Measurements from ENCODE around the gene ADAD1.

ADAD1 gene

DNA sequence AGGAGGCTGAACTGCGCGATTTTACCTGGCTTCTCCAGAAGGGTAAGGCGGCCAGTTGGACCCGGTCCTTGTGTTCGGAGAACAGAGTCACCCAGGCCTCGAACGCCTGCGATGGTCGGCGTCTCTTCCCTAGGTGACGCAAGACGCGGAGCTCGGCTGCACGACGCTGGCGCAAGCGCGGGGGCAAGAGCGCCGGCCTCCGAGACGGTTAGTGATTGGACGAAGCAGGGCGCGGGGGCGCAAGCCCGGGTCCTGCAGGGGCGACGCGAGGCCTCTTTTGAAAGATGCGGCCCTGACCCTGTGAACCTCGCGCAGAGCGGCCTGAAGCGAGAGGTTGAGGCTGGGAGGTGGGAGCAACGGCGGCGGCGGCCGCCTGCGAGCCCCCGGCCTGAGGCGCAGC lies 428 bp downstream of the ADAD1 start:
- no peaks in the 10 kb centered on the region for H3K36me3 ChIP-seq (ENCODE audit: insufficient read depth, low read depth, low read length)
- no peak overlapping the region for H3K9ac ChIP-seq (ENCODE audit: low read depth, low read length)
- H3K9me3 ChIP-seq (ENCODE audit: insufficient read depth, low read depth, low read length) = no peaks in the 10 kb centered on the region
- H3K27ac ChIP-seq (ENCODE audit: low read length) = no peak overlapping the region
- no peaks in the 10 kb centered on the region for H3K4me1 ChIP-seq (ENCODE audit: insufficient read depth, low read length)
- no peak overlapping the region for H3K4me3 ChIP-seq (ENCODE audit: low read length)
- H3K27me3 ChIP-seq (ENCODE audit: insufficient read depth, low read length) = no peaks in the 10 kb centered on the region

DNA sequence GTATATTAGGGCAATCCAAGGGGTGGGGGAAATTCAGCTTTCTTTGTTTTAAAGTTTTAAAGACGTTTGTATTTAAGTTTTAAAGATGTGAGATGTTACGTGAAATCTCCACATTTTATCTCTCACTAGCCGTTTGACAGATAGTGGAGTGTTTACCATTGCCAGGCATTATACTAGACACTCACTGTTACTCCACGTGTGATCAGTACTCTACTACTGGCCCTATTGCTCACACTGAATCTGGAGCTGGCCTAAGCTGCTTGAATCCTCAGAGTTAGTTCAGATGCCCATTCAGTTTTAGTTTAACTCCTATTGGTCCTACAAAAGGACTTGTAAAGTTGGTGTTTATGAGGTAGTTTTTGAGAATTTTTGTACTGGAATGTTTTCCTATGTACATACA lies 4.5 kb downstream of the ADAD1 start:
- H3K4me1 ChIP-seq (ENCODE audit: insufficient read depth, low read length) = no peaks in the 10 kb centered on the region
- H3K9me3 ChIP-seq (ENCODE audit: insufficient read depth, low read depth, low read length) = no peaks in the 10 kb centered on the region
- no peaks in the 10 kb centered on the region for H3K27me3 ChIP-seq (ENCODE audit: insufficient read depth, low read length)
- no peak overlapping the region for H3K9ac ChIP-seq (ENCODE audit: low read depth, low read length)
- H3K4me3 ChIP-seq (ENCODE audit: low read length) = no peak overlapping the region
- H3K27ac ChIP-seq (ENCODE audit: low read length) = no peak overlapping the region
- H3K36me3 ChIP-seq (ENCODE audit: insufficient read depth, low read depth, low read length) = no peaks in the 10 kb centered on the region

DNA sequence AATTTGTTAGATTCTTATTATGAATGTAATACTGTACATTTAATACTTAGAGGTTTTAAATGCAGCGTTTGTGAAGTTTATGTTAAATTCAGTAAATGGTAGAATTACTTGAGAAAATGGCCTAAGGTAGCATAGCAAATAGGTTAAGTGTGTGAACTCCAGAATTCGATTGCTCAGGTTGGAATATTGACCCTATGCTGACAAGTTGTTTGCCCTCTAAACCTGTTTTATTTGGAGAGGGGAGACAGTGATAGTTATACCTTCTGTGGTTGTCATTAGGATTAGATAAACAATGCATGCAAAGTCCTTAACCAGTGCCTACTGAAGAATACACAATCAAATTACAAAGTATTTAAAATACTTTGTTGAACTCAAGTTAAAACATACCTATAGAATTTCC lies 5.4 kb downstream of the ADAD1 start:
- no peak overlapping the region for H3K9ac ChIP-seq (ENCODE audit: low read depth, low read length)
- H3K9me3 ChIP-seq (ENCODE audit: insufficient read depth, low read depth, low read length) = no peaks in the 10 kb centered on the region
- H3K36me3 ChIP-seq (ENCODE audit: insufficient read depth, low read depth, low read length) = no peaks in the 10 kb centered on the region
- H3K27ac ChIP-seq (ENCODE audit: low read length) = no peak overlapping the region
- H3K4me3 ChIP-seq (ENCODE audit: low read length) = no peak overlapping the region
- H3K4me1 ChIP-seq (ENCODE audit: insufficient read depth, low read length) = no peaks in the 10 kb centered on the region
- no peaks in the 10 kb centered on the region for H3K27me3 ChIP-seq (ENCODE audit: insufficient read depth, low read length)

DNA sequence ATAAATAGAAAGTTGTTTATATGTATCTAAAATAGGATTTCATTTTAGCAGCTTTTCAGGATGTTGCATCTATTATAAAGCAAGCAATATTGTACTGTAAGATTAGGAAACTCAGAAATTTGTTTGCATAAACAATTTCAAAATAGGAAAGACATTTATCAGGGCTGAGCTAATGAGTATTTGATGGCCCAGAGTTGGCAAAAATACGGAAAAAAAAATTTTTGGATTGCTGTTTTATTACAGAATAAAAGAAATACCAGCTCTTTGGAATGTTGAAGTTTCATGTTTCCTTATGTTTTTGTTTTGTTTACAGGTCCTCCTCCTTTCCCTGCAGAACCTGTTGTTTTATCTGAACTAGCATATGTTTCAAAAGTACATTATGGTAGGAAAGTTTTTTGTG lies 14.5 kb downstream of the ADAD1 start:
- no peak overlapping the region for H3K4me3 ChIP-seq (ENCODE audit: low read length)
- no peaks in the 10 kb centered on the region for H3K36me3 ChIP-seq (ENCODE audit: insufficient read depth, low read depth, low read length)
- H3K9ac ChIP-seq (ENCODE audit: low read depth, low read length) = no peak overlapping the region
- H3K27me3 ChIP-seq (ENCODE audit: insufficient read depth, low read length) = no peaks in the 10 kb centered on the region
- H3K4me1 ChIP-seq (ENCODE audit: insufficient read depth, low read length) = no peaks in the 10 kb centered on the region
- H3K27ac ChIP-seq (ENCODE audit: low read length) = no peak overlapping the region
- H3K9me3 ChIP-seq (ENCODE audit: insufficient read depth, low read depth, low read length) = no peaks in the 10 kb centered on the region

DNA sequence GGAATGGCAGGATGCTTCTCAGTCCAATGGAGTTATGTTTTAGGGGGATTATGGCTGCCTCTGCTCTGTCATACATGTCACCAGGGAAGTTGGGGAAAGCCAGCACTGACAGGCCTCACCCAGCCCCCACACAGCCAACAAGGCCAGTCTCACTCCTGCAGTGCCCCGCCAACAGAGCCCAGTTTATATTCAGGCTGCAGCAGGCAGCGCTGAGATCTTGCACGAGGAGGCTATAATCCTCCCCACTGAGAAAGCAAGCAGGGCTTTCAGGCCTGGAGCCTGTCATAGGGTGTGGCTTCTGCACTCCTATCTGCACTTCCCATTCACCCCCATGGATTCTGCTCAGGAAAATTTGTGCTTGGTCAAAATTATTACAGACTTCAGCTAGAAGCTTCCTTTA lies 25.1 kb downstream of the ADAD1 start:
- H3K4me1 ChIP-seq (ENCODE audit: insufficient read depth, low read length) = no peaks in the 10 kb centered on the region
- no peak overlapping the region for H3K4me3 ChIP-seq (ENCODE audit: low read length)
- no peaks in the 10 kb centered on the region for H3K36me3 ChIP-seq (ENCODE audit: insufficient read depth, low read depth, low read length)
- no peaks in the 10 kb centered on the region for H3K27me3 ChIP-seq (ENCODE audit: insufficient read depth, low read length)
- no peaks in the 10 kb centered on the region for H3K9me3 ChIP-seq (ENCODE audit: insufficient read depth, low read depth, low read length)
- no peak overlapping the region for H3K27ac ChIP-seq (ENCODE audit: low read length)
- no peak overlapping the region for H3K9ac ChIP-seq (ENCODE audit: low read depth, low read length)

DNA sequence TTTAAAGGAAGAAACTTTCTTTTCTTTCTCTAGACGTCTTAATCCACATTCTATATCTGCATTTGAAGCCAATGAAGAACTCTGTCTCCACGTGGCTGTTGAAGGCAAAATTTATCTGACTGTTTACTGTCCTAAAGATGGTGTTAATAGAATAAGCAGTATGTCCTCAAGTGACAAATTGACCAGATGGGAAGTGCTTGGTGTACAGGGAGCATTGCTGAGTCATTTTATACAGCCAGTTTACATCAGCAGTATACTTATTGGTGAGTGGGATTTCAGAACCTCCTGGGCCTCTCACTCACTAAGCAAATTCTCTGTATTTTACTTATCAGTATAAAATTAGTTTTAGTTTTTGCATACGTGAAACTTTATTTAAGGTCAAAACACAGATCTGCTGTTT lies 33.7 kb downstream of the ADAD1 start:
- Histone ChIP-seq H3K27ac (ENCODE audit: low read length) (no peak overlapping the region), H3K36me3 (ENCODE audit: insufficient read depth, low read depth, low read length) (no peaks in the 10 kb centered on the region), H3K4me3 (ENCODE audit: low read length) (no peak overlapping the region), H3K27me3 (ENCODE audit: insufficient read depth, low read length) (no peaks in the 10 kb centered on the region), H3K9me3 (ENCODE audit: insufficient read depth, low read depth, low read length) (no peaks in the 10 kb centered on the region), H3K4me1 (ENCODE audit: insufficient read depth, low read length) (no peaks in the 10 kb centered on the region), H3K9ac (ENCODE audit: low read depth, low read length) (no peak overlapping the region)

DNA sequence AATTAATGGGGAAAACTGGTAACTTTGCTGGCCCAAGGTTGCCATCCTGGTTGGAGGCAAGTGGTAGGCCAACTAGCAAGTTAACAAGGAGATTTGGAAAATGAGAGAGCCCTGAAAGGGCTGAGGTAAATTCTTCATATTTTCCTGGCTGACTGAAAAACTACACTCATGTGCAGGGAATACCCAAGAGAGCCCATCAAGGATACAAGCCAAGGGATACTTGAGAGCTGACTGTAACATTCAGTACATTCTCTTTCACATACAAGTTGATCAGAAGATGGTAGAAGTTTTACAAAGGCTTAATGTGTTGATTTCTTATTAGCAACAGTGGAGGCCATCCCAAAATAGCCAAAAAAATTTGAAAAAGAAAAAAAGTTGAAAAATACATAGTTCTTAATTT lies 44.4 kb downstream of the ADAD1 start:
- Histone ChIP-seq H3K36me3 (ENCODE audit: insufficient read depth, low read depth, low read length) (no peaks in the 10 kb centered on the region), H3K27me3 (ENCODE audit: insufficient read depth, low read length) (no peaks in the 10 kb centered on the region), H3K9ac (ENCODE audit: low read depth, low read length) (no peak overlapping the region), H3K4me1 (ENCODE audit: insufficient read depth, low read length) (no peaks in the 10 kb centered on the region), H3K27ac (ENCODE audit: low read length) (no peak overlapping the region), H3K4me3 (ENCODE audit: low read length) (no peak overlapping the region), H3K9me3 (ENCODE audit: insufficient read depth, low read depth, low read length) (no peaks in the 10 kb centered on the region)

DNA sequence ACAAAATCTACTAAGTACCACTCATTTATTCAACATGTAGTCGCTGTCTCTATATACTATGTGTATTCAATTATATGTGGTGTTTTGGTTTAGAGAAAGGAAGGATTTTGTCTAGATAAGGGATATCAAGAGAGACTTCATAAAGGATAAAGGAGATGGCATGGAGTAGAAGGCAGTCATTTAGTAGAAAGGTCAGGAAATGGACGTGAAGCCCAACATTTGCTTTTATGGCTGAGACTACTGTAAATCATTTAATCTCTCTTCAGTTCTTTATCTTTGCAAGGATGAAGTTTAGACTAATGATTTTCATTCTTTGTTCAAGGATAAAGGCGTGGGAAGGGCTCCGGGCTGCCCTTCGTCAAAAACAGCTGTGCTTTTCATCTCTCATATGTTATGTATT lies 52.5 kb downstream of the ADAD1 start:
- no peak overlapping the region for H3K4me3 ChIP-seq (ENCODE audit: low read length)

DNA sequence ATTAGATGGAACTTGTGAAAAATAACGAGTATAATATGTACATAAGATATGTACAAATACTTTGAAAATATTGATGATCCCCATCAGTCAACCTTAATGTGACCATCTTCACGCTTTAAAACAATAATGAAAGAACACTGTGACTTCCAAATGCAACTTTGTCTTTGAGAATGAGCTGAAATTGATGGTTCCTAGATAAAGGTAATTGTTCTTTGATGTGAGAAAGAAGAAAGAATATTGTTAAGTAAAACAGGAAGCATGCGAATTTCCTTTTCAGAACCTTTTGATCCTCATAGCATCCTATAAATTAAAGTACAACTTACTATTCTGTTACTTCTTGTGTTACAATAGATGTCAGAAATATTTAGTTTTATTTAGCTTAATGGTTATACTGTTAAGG lies 55.5 kb downstream of the ADAD1 start:
- H3K9me3 ChIP-seq (ENCODE audit: insufficient read depth, low read depth, low read length) = no peaks in the 10 kb centered on the region
- no peak overlapping the region for H3K4me3 ChIP-seq (ENCODE audit: low read length)
- H3K27me3 ChIP-seq (ENCODE audit: insufficient read depth, low read length) = no peaks in the 10 kb centered on the region
- H3K27ac ChIP-seq (ENCODE audit: low read length) = no peak overlapping the region
- no peak overlapping the region for H3K9ac ChIP-seq (ENCODE audit: low read depth, low read length)
- H3K36me3 ChIP-seq (ENCODE audit: insufficient read depth, low read depth, low read length) = no peaks in the 10 kb centered on the region
- no peaks in the 10 kb centered on the region for H3K4me1 ChIP-seq (ENCODE audit: insufficient read depth, low read length)

More for the DNA sequence above, 52.5 kb downstream of the ADAD1 start:
- H3K9ac ChIP-seq (ENCODE audit: low read depth, low read length) = no peak overlapping the region
- H3K4me1 ChIP-seq (ENCODE audit: insufficient read depth, low read length) = no peaks in the 10 kb centered on the region
- no peaks in the 10 kb centered on the region for H3K36me3 ChIP-seq (ENCODE audit: insufficient read depth, low read depth, low read length)
- H3K27me3 ChIP-seq (ENCODE audit: insufficient read depth, low read length) = no peaks in the 10 kb centered on the region
- H3K27ac ChIP-seq (ENCODE audit: low read length) = no peak overlapping the region
- H3K9me3 ChIP-seq (ENCODE audit: insufficient read depth, low read depth, low read length) = no peaks in the 10 kb centered on the region

DNA sequence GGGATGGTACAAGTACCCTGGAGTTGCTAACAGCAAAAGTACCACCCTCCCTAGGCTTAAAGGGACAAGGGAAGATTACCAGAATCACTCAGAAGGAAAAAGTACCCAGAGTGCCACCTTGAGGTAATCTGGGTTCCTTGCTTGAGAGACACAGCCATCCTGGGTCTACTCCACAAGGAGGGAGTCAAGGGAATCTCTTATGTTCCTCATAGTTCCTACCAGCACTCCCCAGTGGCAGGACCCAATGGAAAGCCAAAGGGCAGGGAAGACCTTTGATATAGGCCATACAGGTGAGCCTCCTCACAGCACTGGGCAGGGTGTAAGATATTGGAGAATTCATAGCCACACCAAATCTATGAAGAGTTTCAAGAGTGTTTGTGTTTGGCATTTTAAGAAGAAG lies 72.0 kb downstream of the ADAD1 start:
- Histone ChIP-seq H3K9me3 (ENCODE audit: insufficient read depth, low read depth, low read length) (no peaks in the 10 kb centered on the region), H3K4me1 (ENCODE audit: insufficient read depth, low read length) (no peaks in the 10 kb centered on the region)

DNA sequence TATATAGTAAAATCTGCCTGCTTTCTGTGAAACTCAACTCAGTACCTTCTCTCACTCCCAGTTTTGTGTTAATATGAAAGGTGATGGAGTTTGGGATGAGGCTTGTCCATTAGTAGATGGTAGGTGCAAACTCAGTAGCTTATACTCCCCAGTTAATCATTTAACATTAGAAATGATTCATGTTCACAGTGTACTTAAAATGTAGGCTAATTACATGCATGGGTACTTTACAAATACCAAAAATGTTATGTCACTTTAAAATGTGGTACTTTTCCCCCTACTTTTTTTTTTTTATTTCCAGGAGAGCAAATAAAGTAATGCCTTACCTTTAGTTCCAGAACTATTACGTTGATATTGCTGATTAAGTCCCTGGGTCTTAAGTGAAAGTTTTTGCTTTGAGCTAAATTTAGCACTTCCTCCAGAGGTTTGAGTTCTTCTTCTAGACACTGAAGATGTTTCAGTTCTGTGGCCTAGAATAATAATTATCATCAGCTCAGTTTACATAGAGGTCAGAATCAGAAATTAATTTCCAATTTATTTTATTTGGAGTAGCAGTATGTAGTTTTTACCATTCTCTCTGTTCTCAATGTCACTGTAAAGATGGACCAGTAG lies 74.7 kb downstream of the ADAD1 start:
- Histone ChIP-seq H3K36me3 (ENCODE audit: insufficient read depth, low read depth, low read length) (no peaks in the 10 kb centered on the region), H3K9me3 (ENCODE audit: insufficient read depth, low read depth, low read length) (no peaks in the 10 kb centered on the region), H3K4me1 (ENCODE audit: insufficient read depth, low read length) (no peaks in the 10 kb centered on the region), H3K9ac (ENCODE audit: low read depth, low read length) (no peak overlapping the region), H3K27ac (ENCODE audit: low read length) (no peak overlapping the region), H3K4me3 (ENCODE audit: low read length) (no peak overlapping the region), H3K27me3 (ENCODE audit: insufficient read depth, low read length) (no peaks in the 10 kb centered on the region)

More for the DNA sequence above, 72.0 kb downstream of the ADAD1 start:
- H3K27ac ChIP-seq (ENCODE audit: low read length) = no peak overlapping the region
- H3K27me3 ChIP-seq (ENCODE audit: insufficient read depth, low read length) = no peaks in the 10 kb centered on the region
- H3K4me3 ChIP-seq (ENCODE audit: low read length) = no peak overlapping the region
- H3K36me3 ChIP-seq (ENCODE audit: insufficient read depth, low read depth, low read length) = no peaks in the 10 kb centered on the region
- H3K9ac ChIP-seq (ENCODE audit: low read depth, low read length) = no peak overlapping the region

DNA sequence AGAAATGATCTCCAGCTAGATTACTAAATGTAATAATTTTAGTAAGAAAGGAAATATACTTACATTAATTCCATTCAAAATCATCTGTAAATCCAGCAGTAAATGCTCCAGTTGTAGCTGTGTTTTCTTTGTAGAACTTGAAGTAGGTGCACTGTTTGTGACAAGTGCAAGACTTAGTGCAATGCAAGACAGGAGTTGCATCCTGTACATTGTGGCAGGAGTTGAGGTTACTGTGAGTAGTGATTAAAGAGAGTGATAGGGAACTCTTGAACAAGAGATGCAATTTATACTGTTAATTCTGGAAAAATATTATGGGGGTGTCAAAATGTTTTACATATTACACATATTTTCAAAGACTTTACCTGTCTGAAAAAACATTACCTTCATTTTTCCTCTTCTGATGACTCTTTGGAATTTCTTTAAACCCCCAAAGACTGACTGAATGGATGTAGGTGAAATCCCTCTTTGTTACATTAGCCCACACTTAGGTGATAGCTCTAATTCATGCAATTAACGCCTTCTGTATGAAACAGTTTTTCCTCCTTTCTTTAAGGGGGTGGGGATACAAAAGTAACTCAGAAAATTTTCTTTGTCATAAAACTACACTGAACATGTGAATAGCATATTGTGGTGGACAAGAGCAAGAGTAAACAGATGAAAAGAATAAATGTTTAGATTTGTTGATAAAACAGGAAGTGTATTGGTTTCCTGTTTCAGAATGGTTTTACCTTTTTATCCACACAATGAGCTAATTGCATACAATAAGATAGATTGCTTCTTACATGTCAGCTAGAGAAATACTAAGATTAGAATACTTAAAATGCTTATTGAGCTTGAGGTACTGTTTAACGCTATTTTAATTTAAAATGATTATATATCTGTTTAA lies 77.7 kb downstream of the ADAD1 start, which contains the start of gene IL2:
TSS of gene IL2 (minus strand) at position 495 of the 886 bp plus-strand sequence. CDS start at position 210, 285 bp downstream.
- H3K36me3 ChIP-seq (ENCODE audit: insufficient read depth, low read depth, low read length) = no peaks in the 10 kb centered on the region
- H3K27ac ChIP-seq (ENCODE audit: low read length) = no peak within 1 kb of the TSS
- H3K4me1 ChIP-seq (ENCODE audit: insufficient read depth, low read length) = no peaks in the 10 kb centered on the region
- H3K9ac ChIP-seq (ENCODE audit: low read depth, low read length) = no peak within 1 kb of the TSS
- no peak within 1 kb of the TSS for H3K4me3 ChIP-seq (ENCODE audit: low read length)
- H3K27me3 ChIP-seq (ENCODE audit: insufficient read depth, low read length) = no peaks in the 10 kb centered on the region
- H3K9me3 ChIP-seq (ENCODE audit: insufficient read depth, low read depth, low read length) = no peaks in the 10 kb centered on the region

Data from iPS-20b (cell line).